ENCODE results near the gene TUBA4A. TPM values are rescaled to one million over a fixed set of nuclear protein-coding genes. Genes with fewer than 3 reads are reported as not detected.

Gene TUBA4A
- total RNA-seq (2011; cell fraction: chromatin; rRNA removed; ENCODE audit: low replicate concordance): 31.2 and 48.4 TPM in 2 replicates
- total RNA-seq (2011; cell fraction: nucleolus; rRNA removed): 21.7 and 30.7 TPM in 2 replicates
- total RNA-seq (2011; cell fraction: nucleoplasm; rRNA removed): 25.6 and 26.8 TPM in 2 replicates
- total RNA-seq (2014; rRNA removed) (32.8 and 47.0 TPM in 2 replicates), total RNA-seq (2014; rRNA removed; fragmentation: Illumina TruSeq; extraction: Trizol) (30.0 and 32.1 TPM in 2 replicates), total RNA-seq (2015; rRNA removed; fragmentation: Illumina TruSeq; extraction: Trizol) (25.1 and 26.9 TPM in 2 replicates), total RNA-seq (2021) (52.4 and 57.6 TPM in 2 replicates), polyA plus RNA-seq (2011; rRNA removed) (48.6 and 71.9 TPM in 2 replicates), polyA plus RNA-seq (2014; fragmentation: Illumina TruSeq; extraction: Trizol) (126 and 174 TPM in 2 replicates), polyA plus RNA-seq (2014; fragmentation: Nextera tagmentation; extraction: Ambion mirVana) (10 to 100 TPM; 31.5 to 60.0 TPM), polyA plus RNA-seq (2014; rRNA removed) (42.4 and 48.9 TPM in 2 replicates), polyA minus RNA-seq (2011; rRNA and poly(A)+ RNA removed) (19.6 and 23.6 TPM in 2 replicates), Bru-seq, nascent RNA (percentile 81 among the genes with signal in this experiment), BruChase-seq, experiment 1, labeled RNA remaining after a 2-hour chase (percentile 60 among the genes with signal in this experiment), BruChase-seq, experiment 2, labeled RNA remaining after a 6-hour chase (percentile 68 among the genes with signal in this experiment)
- 91.8 and 167 TPM in 2 replicates for polyA plus RNA-seq (2011; cell fraction: cytosol; rRNA removed)
- 89.0 and 90.1 TPM in 2 replicates for polyA plus RNA-seq (2011; cell fraction: nucleus; rRNA removed)
- 60.3 and 69.5 TPM in 2 replicates for polyA plus RNA-seq (2012)
- 25.1 and 27.8 TPM in 2 replicates for polyA minus RNA-seq (2011; cell fraction: cytosol; rRNA and poly(A)+ RNA removed)
- 12.7 and 18.3 TPM in 2 replicates for polyA minus RNA-seq (2011; cell fraction: nucleus; rRNA and poly(A)+ RNA removed)
- long read RNA-seq, experiment 1, transcript TUBA4A-206 (4 exons, 648 nt): minor isoform, 9 of 191 reads
- long read RNA-seq, experiment 1, transcript TUBA4A-201 (4 exons, 2,162 nt): major isoform, 36 of 191 reads
- long read RNA-seq, experiment 1, partial matches to known transcripts: 24 of 191 reads
- long read RNA-seq, experiment 1, other reads (novel, unspliced or antisense): 119 of 191 reads
- long read RNA-seq, experiment 2, transcript TUBA4A-201 (4 exons, 2,162 nt): major isoform, 74 of 93 reads
- long read RNA-seq, experiment 2, partial matches to known transcripts: 10 of 93 reads
- long read RNA-seq, experiment 2, other reads (novel, unspliced or antisense): 8 of 93 reads
- long read RNA-seq, experiment 3, transcript TUBA4A-201 (4 exons, 2,162 nt): major isoform, 73 of 85 reads
- long read RNA-seq, experiment 3, partial matches to known transcripts: 5 of 85 reads
- long read RNA-seq, experiment 3, other reads (novel, unspliced or antisense): 3 of 85 reads

- in situ Hi-C loops (cut with MboI) (no loop called here), intact Hi-C loops (cut with micrococcal nuclease) (loop anchor here (2.0 kb wide), 1 partner anchor 25 kb away; the partner anchor contains the start of gene DNAJB2)
- under 1% methylated on average over 54 of the region's 76 CpGs for WGBS (ENCODE audit: insufficient coverage, low coverage, missing lambda C conversion rate)
- ChIA-PET POLR2A (interaction anchor here (0.6 to 2.0 kb wide), 9 partner anchors 9 to 113 kb away, joined by 3 to 8 read pairs (median 3); partner anchors contain the start of genes DNAJB2, GLB1L and STK16), CTCF (ENCODE audit: low intra/inter-chr PET ratio) (interaction anchor here (0.8 kb wide), 1 partner anchor 41 kb away, joined by 5 read pairs; no protein-coding TSS in a partner anchor)
- peak within 1 kb of the TSS; percentile 88 for H2AFZ ChIP-seq (ENCODE audit: low read depth, low read length)
- H3K9ac ChIP-seq (ENCODE audit: insufficient read depth in 1 of 2, low read depth in 2 of 2, low read length in 2 of 2): peak within 1 kb of the TSS; percentile 71 to 92
- BruUV-seq (replicated peaks): no TSS peak
- H3K27ac ChIP-seq (ENCODE audit: extremely low read depth, low read depth, low read length): peak within 1 kb of the TSS; percentile 75
- ATAC-seq (peak; percentile 92), FAIRE-seq (peak; percentile 11), DNase-seq (ENCODE audit: extremely low read depth in 1 of 4, low spot score in 3 of 4) (peak; percentile 87 to 96 (median 95))
- H3K79me2 ChIP-seq (ENCODE audit: control insufficient read depth, insufficient read depth, low read length): peaks cover 24% of the 10 kb centered on the region
- H3K9me3 ChIP-seq (replicated peaks; ENCODE audit: control insufficient read depth, insufficient read depth, low read depth, low read length): no peaks in the 10 kb centered on the region
- H3K36me3 ChIP-seq (ENCODE audit: control insufficient read depth, insufficient read depth, low read length): peaks cover 32% of the 10 kb centered on the region; the same call in 2 of the 3 replicates
- H3K4me2 ChIP-seq (ENCODE audit: insufficient read depth, low read length): peak within 1 kb of the TSS; percentile 82
- H3K9me1 ChIP-seq (ENCODE audit: control insufficient read depth, insufficient read depth, low read length): no peaks in the 10 kb centered on the region
- 0 out of 2 replicates have a peak, but pooled peaks cover 3% of the 10 kb centered on the region for H4K20me1 ChIP-seq (replicated peaks; ENCODE audit: control insufficient read depth, insufficient read depth, low read length)
- H3K27me3 ChIP-seq (ENCODE audit: control insufficient read depth in 2 of 2, insufficient read depth in 2 of 2, low read length in 2 of 2): 0 out of 5 replicates have a peak, but pooled peaks cover 0 to 4% of the 10 kb centered on the region in 2 experiments
- peak within 1 kb of the TSS; percentile 58 for H3K4me3 ChIP-seq
- peaks cover 18 to 47% of the 10 kb centered on the region in 2 experiments; a peak in 4 of 5 replicates for H3K4me1 ChIP-seq (replicated peaks in 1 of 2; ENCODE audit: control insufficient read depth in 2 of 2, insufficient read depth in 2 of 2, low read length in 2 of 2)
- TF ChIP-seq ZNF780A (CRISPR knock-in tag; IDR thresholded peaks at IDR 0.05) (no peak), ZKSCAN3 (CRISPR knock-in tag; IDR thresholded peaks at IDR 0.05) (no peak), KLF1 (tag; IDR thresholded peaks at IDR 0.05) (no peak), ID3 (CRISPR knock-in tag; IDR thresholded peaks at IDR 0.05) (no peak), ID3 (tag; IDR thresholded peaks at IDR 0.05) (no peak), ZBTB7A (IDR thresholded peaks at IDR 0.05; ENCODE audit: borderline replicate concordance, control insufficient read depth, low read depth, low read length) (peak; percentile 50), MTA3 (IDR thresholded peaks at IDR 0.05; ENCODE audit: borderline replicate concordance) (peak; percentile 59; the same call in 1 of the 2 replicates), EHMT2 (IDR thresholded peaks at IDR 0.05) (no peak), RBFOX2 (IDR thresholded peaks at IDR 0.05; ENCODE audit: low read depth, low read length) (peak; percentile 97), SUPT5H (IDR thresholded peaks at IDR 0.05) (peak; percentile 77), POLR2A (conservative IDR thresholded peaks at IDR 0.05) (peak; percentile 91), DIDO1 (tag; IDR thresholded peaks at IDR 0.05; ENCODE audit: low read depth) (no peak), ZNF778 (CRISPR knock-in tag; IDR thresholded peaks at IDR 0.05) (no peak), PKNOX1 (IDR thresholded peaks at IDR 0.05) (peak; percentile 52)
These were observed at the start of gene TUBA4A for GRCh38 chr2:219253753-219254589. TSS of gene TUBA4A (minus strand) at chr2:219253918. CDS start at chr2:219253858, 60 bp downstream.
